ENCODE results near the gene KIF24.
A peak's percentile ranks its signal among the peaks of the same experiment; 100 is the strongest.

Gene KIF24

GRCh38 chr9:34335376-34335775 is 6.3 kb upstream of the KIF24 start:
- no peak overlapping the region for H3K9ac ChIP-seq (ENCODE audit: low read depth, low read length)
- H3K9me3 ChIP-seq (ENCODE audit: control insufficient read depth, insufficient read depth, low read length) = no peaks in the 10 kb centered on the region
- H3K4me1 ChIP-seq (ENCODE audit: control insufficient read depth, insufficient read depth, low read length) = peaks cover 22% of the 10 kb centered on the region

GRCh38 chr9:34334916-34335315 is 5.8 kb upstream of the KIF24 start:
- H3K9ac ChIP-seq (ENCODE audit: low read depth, low read length) = no peak overlapping the region; the same call in 1 of the 2 replicates
- peak overlapping the region; percentile 94 for H3K27ac ChIP-seq (ENCODE audit: low read depth, low read length)
- no peaks in the 10 kb centered on the region for H3K27me3 ChIP-seq (ENCODE audit: control insufficient read depth, insufficient read depth, low read length)
- H3K4me3 ChIP-seq (ENCODE audit: low read depth, low read length) = no peak overlapping the region
- no peaks in the 10 kb centered on the region for H3K9me3 ChIP-seq (ENCODE audit: control insufficient read depth, insufficient read depth, low read length)
- peaks cover 13% of the 10 kb centered on the region for H3K36me3 ChIP-seq (ENCODE audit: control insufficient read depth, insufficient read depth, low read length)
- peaks cover 22% of the 10 kb centered on the region for H3K4me1 ChIP-seq (ENCODE audit: control insufficient read depth, insufficient read depth, low read length)

More at GRCh38 chr9:34335376-34335775, 6.3 kb upstream of the KIF24 start:
- H3K4me3 ChIP-seq (ENCODE audit: low read depth, low read length) = no peak overlapping the region
- peaks cover 17% of the 10 kb centered on the region for H3K36me3 ChIP-seq (ENCODE audit: control insufficient read depth, insufficient read depth, low read length)
- H3K27ac ChIP-seq (ENCODE audit: low read depth, low read length) = peak overlapping the region; percentile 94
- no peaks in the 10 kb centered on the region for H3K27me3 ChIP-seq (ENCODE audit: control insufficient read depth, insufficient read depth, low read length)

- no peaks in the 10 kb centered on the region for H3K27me3 ChIP-seq (ENCODE audit: control insufficient read depth, insufficient read depth, low read length)
- peaks cover 10% of the 10 kb centered on the region for H3K36me3 ChIP-seq (ENCODE audit: control insufficient read depth, insufficient read depth, low read length)
- H3K27ac ChIP-seq (ENCODE audit: low read depth, low read length) = peak overlapping the region; percentile 94
- no peak overlapping the region for H3K4me3 ChIP-seq (ENCODE audit: low read depth, low read length)
- H3K9me3 ChIP-seq (ENCODE audit: control insufficient read depth, insufficient read depth, low read length) = no peaks in the 10 kb centered on the region
- H3K9ac ChIP-seq (ENCODE audit: low read depth, low read length) = no peak overlapping the region
- peaks cover 22% of the 10 kb centered on the region for H3K4me1 ChIP-seq (ENCODE audit: control insufficient read depth, insufficient read depth, low read length)
Measured at GRCh38 chr9:34334337-34334824, 5.3 kb upstream of the KIF24 start.

- H3K4me3 ChIP-seq (ENCODE audit: low read depth, low read length) = no peak overlapping the region
- H3K9me3 ChIP-seq (ENCODE audit: control insufficient read depth, insufficient read depth, low read length) = no peaks in the 10 kb centered on the region
- peaks cover 4% of the 10 kb centered on the region; the same call in 1 of the 2 replicates for H3K36me3 ChIP-seq (ENCODE audit: control insufficient read depth, insufficient read depth, low read length)
- H3K9ac ChIP-seq (ENCODE audit: low read depth, low read length) = no peak overlapping the region
- peak overlapping the region; percentile 94 for H3K27ac ChIP-seq (ENCODE audit: low read depth, low read length)
- peaks cover 22% of the 10 kb centered on the region for H3K4me1 ChIP-seq (ENCODE audit: control insufficient read depth, insufficient read depth, low read length)
- no peaks in the 10 kb centered on the region for H3K27me3 ChIP-seq (ENCODE audit: control insufficient read depth, insufficient read depth, low read length)
Measured at GRCh38 chr9:34333836-34334235, 4.8 kb upstream of the KIF24 start.

- H3K4me1 ChIP-seq (ENCODE audit: control insufficient read depth, insufficient read depth, low read length) = peaks cover 27% of the 10 kb centered on the region
- H3K4me3 ChIP-seq (ENCODE audit: low read depth, low read length) = no peak overlapping the region
- peak overlapping the region; percentile 10 for H3K27ac ChIP-seq (ENCODE audit: low read depth, low read length)
- no peaks in the 10 kb centered on the region for H3K27me3 ChIP-seq (ENCODE audit: control insufficient read depth, insufficient read depth, low read length)
- no peaks in the 10 kb centered on the region for H3K36me3 ChIP-seq (ENCODE audit: control insufficient read depth, insufficient read depth, low read length)
- no peak overlapping the region for H3K9ac ChIP-seq (ENCODE audit: low read depth, low read length)
- H3K9me3 ChIP-seq (ENCODE audit: control insufficient read depth, insufficient read depth, low read length) = no peaks in the 10 kb centered on the region
Measured at GRCh38 chr9:34332076-34332964, 3.3 kb upstream of the KIF24 start.

- Histone ChIP-seq H3K9me3 (ENCODE audit: control insufficient read depth, insufficient read depth, low read length) (no peaks in the 10 kb centered on the region), H3K27ac (ENCODE audit: low read depth, low read length) (no peak overlapping the region), H3K9ac (ENCODE audit: low read depth, low read length) (no peak overlapping the region), H3K36me3 (ENCODE audit: control insufficient read depth, insufficient read depth, low read length) (no peaks in the 10 kb centered on the region), H3K27me3 (ENCODE audit: control insufficient read depth, insufficient read depth, low read length) (no peaks in the 10 kb centered on the region), H3K4me3 (ENCODE audit: low read depth, low read length) (no peak overlapping the region), H3K4me1 (ENCODE audit: control insufficient read depth, insufficient read depth, low read length) (peaks cover 27% of the 10 kb centered on the region)
Measured at GRCh38 chr9:34331196-34331595, 2.1 kb upstream of the KIF24 start.

GRCh38 chr9:34328500-34328986 is 525 bp downstream of the KIF24 start:
- peak overlapping the region; percentile 91 for H3K4me3 ChIP-seq (ENCODE audit: low read depth, low read length)
- H3K27ac ChIP-seq (ENCODE audit: low read depth, low read length) = peak overlapping the region; percentile 76
- H3K9me3 ChIP-seq (ENCODE audit: control insufficient read depth, insufficient read depth, low read length) = no peaks in the 10 kb centered on the region
- H3K36me3 ChIP-seq (ENCODE audit: control insufficient read depth, insufficient read depth, low read length) = no peaks in the 10 kb centered on the region
- H3K4me1 ChIP-seq (ENCODE audit: control insufficient read depth, insufficient read depth, low read length) = peaks cover 11% of the 10 kb centered on the region
- no peaks in the 10 kb centered on the region for H3K27me3 ChIP-seq (ENCODE audit: control insufficient read depth, insufficient read depth, low read length)
- peak overlapping the region; percentile 57 for H3K9ac ChIP-seq (ENCODE audit: low read depth, low read length)

- H3K9ac ChIP-seq (ENCODE audit: low read depth, low read length) = no peak overlapping the region
- no peak overlapping the region for H3K27ac ChIP-seq (ENCODE audit: low read depth, low read length)
- H3K9me3 ChIP-seq (ENCODE audit: control insufficient read depth, insufficient read depth, low read length) = no peaks in the 10 kb centered on the region
- H3K4me3 ChIP-seq (ENCODE audit: low read depth, low read length) = no peak overlapping the region
- H3K4me1 ChIP-seq (ENCODE audit: control insufficient read depth, insufficient read depth, low read length) = peaks cover 5% of the 10 kb centered on the region; the same call in 1 of the 2 replicates
- no peaks in the 10 kb centered on the region for H3K27me3 ChIP-seq (ENCODE audit: control insufficient read depth, insufficient read depth, low read length)
- no peaks in the 10 kb centered on the region for H3K36me3 ChIP-seq (ENCODE audit: control insufficient read depth, insufficient read depth, low read length)
Measured at GRCh38 chr9:34326690-34327089, 2.4 kb downstream of the KIF24 start.

GRCh38 chr9:34322899-34323591 is 6.0 kb downstream of the KIF24 start:
- no peak overlapping the region for H3K4me3 ChIP-seq (ENCODE audit: low read depth, low read length)
- peaks cover 3% of the 10 kb centered on the region; the same call in 1 of the 2 replicates for H3K4me1 ChIP-seq (ENCODE audit: control insufficient read depth, insufficient read depth, low read length)
- H3K9me3 ChIP-seq (ENCODE audit: control insufficient read depth, insufficient read depth, low read length) = no peaks in the 10 kb centered on the region
- no peak overlapping the region for H3K9ac ChIP-seq (ENCODE audit: low read depth, low read length)
- H3K27me3 ChIP-seq (ENCODE audit: control insufficient read depth, insufficient read depth, low read length) = no peaks in the 10 kb centered on the region
- no peak overlapping the region for H3K27ac ChIP-seq (ENCODE audit: low read depth, low read length)
- no peaks in the 10 kb centered on the region for H3K36me3 ChIP-seq (ENCODE audit: control insufficient read depth, insufficient read depth, low read length)

- Histone ChIP-seq H3K4me1 (ENCODE audit: control insufficient read depth, insufficient read depth, low read length) (no peaks in the 10 kb centered on the region), H3K9me3 (ENCODE audit: control insufficient read depth, insufficient read depth, low read length) (no peaks in the 10 kb centered on the region), H3K27me3 (ENCODE audit: control insufficient read depth, insufficient read depth, low read length) (no peaks in the 10 kb centered on the region), H3K27ac (ENCODE audit: low read depth, low read length) (no peak overlapping the region), H3K36me3 (ENCODE audit: control insufficient read depth, insufficient read depth, low read length) (no peaks in the 10 kb centered on the region), H3K9ac (ENCODE audit: low read depth, low read length) (no peak overlapping the region), H3K4me3 (ENCODE audit: low read depth, low read length) (no peak overlapping the region)
Measured at GRCh38 chr9:34321451-34321850, 7.6 kb downstream of the KIF24 start.
